NCI-H2081 treated with DMSO at 0.1 percent for 48 hours (cell line): ENCODE measurements around the gene TPTE2.
"Not testable (repeated sequence)": the region's sequence is repeated elsewhere in the genome, so short reads cannot be mapped to it uniquely, and the experiment has no call there.

ENCODE experiments used
- DNase-seq: peaks from one replicate; lab custom pipeline; 2025; lab: John Stamatoyannopoulos, UW

The TPTE2 gene

GRCh38 chr13:19561127-19561582 is at the start of gene TPTE2:
Gene TPTE2, minus strand, starts transcription at chr13:19561532. Its CDS starts 58,298 bp downstream, at chr13:19503234.
- not testable (repeated sequence) for DNase-seq

GRCh38 chr13:19607523-19608078 is 46.3 kb upstream of the TPTE2 start:
- DNase-seq = no peak

GRCh38 chr13:19606737-19607136 is 45.4 kb upstream of the TPTE2 start:
- no peak for DNase-seq

- DNase-seq = no peak
These were observed 44.8 kb upstream of the TPTE2 start for GRCh38 chr13:19606152-19606551.

- no peak for DNase-seq
These were observed 44.0 kb upstream of the TPTE2 start for GRCh38 chr13:19605161-19605955.

- no peak for DNase-seq
These were observed 43.0 kb upstream of the TPTE2 start for GRCh38 chr13:19604306-19604705.

- DNase-seq = no peak
These were observed 40.7 kb upstream of the TPTE2 start for GRCh38 chr13:19601749-19602725.

- DNase-seq = no peak
These were observed 36.2 kb upstream of the TPTE2 start for GRCh38 chr13:19597523-19597922.

- DNase-seq = no peak
These were observed 35.6 kb upstream of the TPTE2 start for GRCh38 chr13:19596960-19597361.

- no peak for DNase-seq
These were observed 34.8 kb upstream of the TPTE2 start for GRCh38 chr13:19596086-19596485.

- no peak for DNase-seq
These were observed 31.4 kb upstream of the TPTE2 start for GRCh38 chr13:19592657-19593180.

GRCh38 chr13:19591864-19592263 is 30.5 kb upstream of the TPTE2 start:
- DNase-seq = no peak

GRCh38 chr13:19590423-19590822 is 29.1 kb upstream of the TPTE2 start:
- DNase-seq = no peak

GRCh38 chr13:19589312-19589711 is 28.0 kb upstream of the TPTE2 start:
- no peak for DNase-seq

GRCh38 chr13:19587635-19588300 is 26.4 kb upstream of the TPTE2 start:
- no peak for DNase-seq

GRCh38 chr13:19586904-19587634 is 25.7 kb upstream of the TPTE2 start:
- DNase-seq = no peak

- DNase-seq = no peak
These were observed 20.3 kb upstream of the TPTE2 start for GRCh38 chr13:19581675-19582074.

GRCh38 chr13:19575230-19575629 is 13.9 kb upstream of the TPTE2 start:
- no peak for DNase-seq

- no peak for DNase-seq
These were observed 11.9 kb upstream of the TPTE2 start for GRCh38 chr13:19573120-19573716.

- DNase-seq = no peak
These were observed 10.9 kb upstream of the TPTE2 start for GRCh38 chr13:19572280-19572679.
